ENCODE data around the gene LYPLA2. TPM values are rescaled to one million over a fixed set of nuclear protein-coding genes. Genes with fewer than 3 reads are reported as not detected.

Gene LYPLA2
- total and polyA plus RNA-seq, 4 donors = 26.3 to 71.1 (median 43.2) TPM

DNA sequence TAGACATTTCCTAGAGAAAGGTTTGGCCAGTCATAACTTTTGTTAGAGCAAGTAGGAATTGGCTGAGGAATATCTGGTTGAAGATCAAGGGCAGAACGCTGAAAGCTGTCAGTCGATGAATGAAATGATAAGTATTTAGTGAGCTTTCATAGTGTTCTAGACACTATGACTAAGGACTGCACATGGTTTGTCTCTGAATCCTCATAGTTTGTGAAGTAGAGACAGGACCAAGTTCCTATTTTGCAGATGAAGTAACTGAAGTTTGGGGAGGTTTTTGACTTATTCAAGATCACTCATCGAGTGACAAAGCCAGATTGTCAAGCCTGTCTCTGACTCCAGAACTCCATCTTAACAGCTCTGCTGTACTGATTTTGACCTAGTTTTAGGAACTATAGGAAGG lies 42.9 kb upstream of the LYPLA2 start:
- Histone ChIP-seq H3K27me3 (ENCODE audit: control insufficient read depth in 4 of 4, insufficient read depth in 4 of 4, low read length in 3 of 4) (no peaks in the 10 kb centered on the region), H3K9me3 (ENCODE audit: control insufficient read depth in 4 of 4, low read length in 3 of 4) (no peaks in the 10 kb centered on the region), H3K36me3 (ENCODE audit: control insufficient read depth in 4 of 4, insufficient read depth in 3 of 4, low read depth in 1 of 4, low read length in 3 of 4) (peaks cover 18 to 42% (median 24%) of the 10 kb centered on the region in 4 donors), H3K27ac (ENCODE audit: low read depth in 1 of 2, low read length in 2 of 2) (no peak overlapping the region), H3K4me3 (ENCODE audit: low read depth in 1 of 3, low read length in 3 of 3) (no peak overlapping the region), H3K9ac (ENCODE audit: low read depth in 1 of 2, low read length in 2 of 2) (no peak overlapping the region), H3K4me1 (ENCODE audit: control insufficient read depth in 4 of 4, insufficient read depth in 4 of 4, low read length in 3 of 4) (peaks cover 0 to 56% (median 37%) of the 10 kb centered on the region in 4 donors)
- DNase-seq (ENCODE audit: low spot score) = no peak
- TF ChIP-seq, protein P1, sequence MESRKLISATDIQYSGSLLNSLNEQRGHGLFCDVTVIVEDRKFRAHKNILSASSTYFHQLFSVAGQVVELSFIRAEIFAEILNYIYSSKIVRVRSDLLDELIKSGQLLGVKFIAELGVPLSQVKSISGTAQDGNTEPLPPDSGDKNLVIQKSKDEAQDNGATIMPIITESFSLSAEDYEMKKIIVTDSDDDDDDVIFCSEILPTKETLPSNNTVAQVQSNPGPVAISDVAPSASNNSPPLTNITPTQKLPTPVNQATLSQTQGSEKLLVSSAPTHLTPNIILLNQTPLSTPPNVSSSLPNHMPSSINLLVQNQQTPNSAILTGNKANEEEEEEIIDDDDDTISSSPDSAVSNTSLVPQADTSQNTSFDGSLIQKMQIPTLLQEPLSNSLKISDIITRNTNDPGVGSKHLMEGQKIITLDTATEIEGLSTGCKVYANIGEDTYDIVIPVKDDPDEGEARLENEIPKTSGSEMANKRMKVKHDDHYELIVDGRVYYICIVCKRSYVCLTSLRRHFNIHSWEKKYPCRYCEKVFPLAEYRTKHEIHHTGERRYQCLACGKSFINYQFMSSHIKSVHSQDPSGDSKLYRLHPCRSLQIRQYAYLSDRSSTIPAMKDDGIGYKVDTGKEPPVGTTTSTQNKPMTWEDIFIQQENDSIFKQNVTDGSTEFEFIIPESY (IDR thresholded peaks at IDR 0.05) = no peak
- TF ChIP-seq FOXA2 (IDR thresholded peaks at IDR 0.05) (no peak), RAD21 (IDR thresholded peaks at IDR 0.05) (no peak), HNF4G (IDR thresholded peaks at IDR 0.05) (no peak), GABPA (IDR thresholded peaks at IDR 0.05 in 1 of 2, conservative IDR thresholded peaks at IDR 0.05 in 1 of 2) (no peak), FOXA1 (IDR thresholded peaks at IDR 0.05) (no peak), YY1 (IDR thresholded peaks at IDR 0.05) (no peak), REST (IDR thresholded peaks at IDR 0.05) (no peak), RXRA (IDR thresholded peaks at IDR 0.05) (no peak)
- TF ChIP-seq, protein P2, sequence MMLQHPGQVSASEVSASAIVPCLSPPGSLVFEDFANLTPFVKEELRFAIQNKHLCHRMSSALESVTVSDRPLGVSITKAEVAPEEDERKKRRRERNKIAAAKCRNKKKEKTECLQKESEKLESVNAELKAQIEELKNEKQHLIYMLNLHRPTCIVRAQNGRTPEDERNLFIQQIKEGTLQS (IDR thresholded peaks at IDR 0.05) = no peak
- WGBS = 70% methylated on average over 3 of the region's 3 CpGs

DNA sequence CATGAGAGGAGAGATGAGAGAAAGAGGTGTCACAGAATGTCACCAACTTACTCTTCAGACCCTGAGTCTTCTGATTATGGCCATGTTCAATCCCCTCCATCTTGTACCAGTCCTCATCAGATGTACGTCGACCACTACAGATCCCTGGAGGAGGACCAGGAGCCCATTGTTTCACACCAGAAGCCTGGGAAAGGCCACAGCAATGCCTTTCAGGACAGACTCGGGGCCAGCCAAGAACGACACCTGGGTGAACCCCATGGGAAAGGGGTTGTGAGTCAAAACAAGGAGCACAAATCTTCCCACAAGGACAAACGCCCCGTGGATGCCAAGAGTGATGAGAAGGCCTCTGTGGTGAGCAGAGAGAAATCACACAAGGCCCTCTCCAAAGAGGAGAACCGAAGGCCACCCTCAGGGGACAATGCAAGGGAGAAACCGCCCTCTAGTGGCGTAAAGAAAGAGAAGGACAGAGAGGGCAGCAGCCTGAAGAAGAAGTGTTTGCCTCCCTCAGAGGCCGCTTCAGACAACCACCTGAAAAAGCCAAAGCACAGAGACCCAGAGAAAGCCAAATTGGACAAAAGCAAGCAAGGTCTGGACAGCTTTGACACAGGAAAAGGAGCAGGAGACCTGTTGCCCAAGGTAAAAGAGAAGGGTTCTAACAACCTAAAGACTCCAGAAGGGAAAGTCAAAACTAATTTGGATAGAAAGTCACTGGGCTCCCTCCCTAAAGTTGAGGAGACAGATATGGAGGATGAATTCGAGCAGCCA lies 39.7 kb upstream of the LYPLA2 start:
- Histone ChIP-seq H3K4me3 (ENCODE audit: low read depth in 1 of 3, low read length in 3 of 3) (no peak overlapping the region), H3K27me3 (ENCODE audit: control insufficient read depth in 4 of 4, insufficient read depth in 4 of 4, low read length in 3 of 4) (no peaks in the 10 kb centered on the region), H3K36me3 (ENCODE audit: control insufficient read depth in 4 of 4, insufficient read depth in 3 of 4, low read depth in 1 of 4, low read length in 3 of 4) (peaks cover 23 to 74% (median 56%) of the 10 kb centered on the region in 4 donors), H3K4me1 (ENCODE audit: control insufficient read depth in 4 of 4, insufficient read depth in 4 of 4, low read length in 3 of 4) (peaks cover 0 to 36% (median 21%) of the 10 kb centered on the region in 4 donors), H3K27ac (ENCODE audit: low read depth in 1 of 2, low read length in 2 of 2) (no peak overlapping the region), H3K9ac (ENCODE audit: low read depth in 1 of 2, low read length in 2 of 2) (no peak overlapping the region), H3K9me3 (ENCODE audit: control insufficient read depth in 4 of 4, low read length in 3 of 4) (no peaks in the 10 kb centered on the region)
- TF ChIP-seq, protein P3, sequence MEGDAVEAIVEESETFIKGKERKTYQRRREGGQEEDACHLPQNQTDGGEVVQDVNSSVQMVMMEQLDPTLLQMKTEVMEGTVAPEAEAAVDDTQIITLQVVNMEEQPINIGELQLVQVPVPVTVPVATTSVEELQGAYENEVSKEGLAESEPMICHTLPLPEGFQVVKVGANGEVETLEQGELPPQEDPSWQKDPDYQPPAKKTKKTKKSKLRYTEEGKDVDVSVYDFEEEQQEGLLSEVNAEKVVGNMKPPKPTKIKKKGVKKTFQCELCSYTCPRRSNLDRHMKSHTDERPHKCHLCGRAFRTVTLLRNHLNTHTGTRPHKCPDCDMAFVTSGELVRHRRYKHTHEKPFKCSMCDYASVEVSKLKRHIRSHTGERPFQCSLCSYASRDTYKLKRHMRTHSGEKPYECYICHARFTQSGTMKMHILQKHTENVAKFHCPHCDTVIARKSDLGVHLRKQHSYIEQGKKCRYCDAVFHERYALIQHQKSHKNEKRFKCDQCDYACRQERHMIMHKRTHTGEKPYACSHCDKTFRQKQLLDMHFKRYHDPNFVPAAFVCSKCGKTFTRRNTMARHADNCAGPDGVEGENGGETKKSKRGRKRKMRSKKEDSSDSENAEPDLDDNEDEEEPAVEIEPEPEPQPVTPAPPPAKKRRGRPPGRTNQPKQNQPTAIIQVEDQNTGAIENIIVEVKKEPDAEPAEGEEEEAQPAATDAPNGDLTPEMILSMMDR (IDR thresholded peaks at IDR 0.05; ENCODE audit: low read depth, low read length, missing input control) = peak; percentile 61
- peak; percentile 90 to 93 for TF ChIP-seq RAD21 (IDR thresholded peaks at IDR 0.05)
- no peak for TF ChIP-seq GABPA (IDR thresholded peaks at IDR 0.05 in 1 of 2, conservative IDR thresholded peaks at IDR 0.05 in 1 of 2)
- DNase-seq (ENCODE audit: low spot score) = no peak
- 56% methylated on average over 11 of the region's 11 CpGs for WGBS

Measured in liver (tissue), 9 donors.